Measurements from ENCODE around the gene OTOR.

- TF ChIP-seq CEBPB (IDR thresholded peaks at IDR 0.05; ENCODE audit: low read depth, low read length) (no peak), CREB1 (IDR thresholded peaks at IDR 0.05) (no peak), TCF12 (IDR thresholded peaks at IDR 0.05; ENCODE audit: low read depth, low read length) (no peak), EZH2 (IDR thresholded peaks at IDR 0.05; ENCODE audit: low read depth, low read length, severe bottlenecking) (no peak), RAD21 (IDR thresholded peaks at IDR 0.05 in 1 of 2, conservative IDR thresholded peaks at IDR 0.05 in 1 of 2; ENCODE audit: low read depth in 2 of 2, low read length in 2 of 2) (no peak)
- TF ChIP-seq, protein P1, sequence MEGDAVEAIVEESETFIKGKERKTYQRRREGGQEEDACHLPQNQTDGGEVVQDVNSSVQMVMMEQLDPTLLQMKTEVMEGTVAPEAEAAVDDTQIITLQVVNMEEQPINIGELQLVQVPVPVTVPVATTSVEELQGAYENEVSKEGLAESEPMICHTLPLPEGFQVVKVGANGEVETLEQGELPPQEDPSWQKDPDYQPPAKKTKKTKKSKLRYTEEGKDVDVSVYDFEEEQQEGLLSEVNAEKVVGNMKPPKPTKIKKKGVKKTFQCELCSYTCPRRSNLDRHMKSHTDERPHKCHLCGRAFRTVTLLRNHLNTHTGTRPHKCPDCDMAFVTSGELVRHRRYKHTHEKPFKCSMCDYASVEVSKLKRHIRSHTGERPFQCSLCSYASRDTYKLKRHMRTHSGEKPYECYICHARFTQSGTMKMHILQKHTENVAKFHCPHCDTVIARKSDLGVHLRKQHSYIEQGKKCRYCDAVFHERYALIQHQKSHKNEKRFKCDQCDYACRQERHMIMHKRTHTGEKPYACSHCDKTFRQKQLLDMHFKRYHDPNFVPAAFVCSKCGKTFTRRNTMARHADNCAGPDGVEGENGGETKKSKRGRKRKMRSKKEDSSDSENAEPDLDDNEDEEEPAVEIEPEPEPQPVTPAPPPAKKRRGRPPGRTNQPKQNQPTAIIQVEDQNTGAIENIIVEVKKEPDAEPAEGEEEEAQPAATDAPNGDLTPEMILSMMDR (IDR thresholded peaks at IDR 0.05; ENCODE audit: control extremely low read depth in 1 of 3, insufficient read depth in 1 of 3, low read depth in 1 of 3, low read length in 3 of 3) = no peak
Observed at GRCh38 chr20:16759181-16759563, 11.0 kb downstream of the OTOR start.

Measured in H1 (cell line).